Measurements from ENCODE around the gene KCNK18. TPM values are rescaled to one million over a fixed set of nuclear protein-coding genes. Genes with fewer than 3 reads are reported as not detected.

Gene KCNK18
- total RNA-seq = not detected in 2 replicates

GRCh38 chr10:117197189-117197588 lies at the start of gene KCNK18:
TSS of gene KCNK18 (plus strand) at chr10:117197489. CDS start at chr10:117197489, 0 bp downstream.

DNA sequence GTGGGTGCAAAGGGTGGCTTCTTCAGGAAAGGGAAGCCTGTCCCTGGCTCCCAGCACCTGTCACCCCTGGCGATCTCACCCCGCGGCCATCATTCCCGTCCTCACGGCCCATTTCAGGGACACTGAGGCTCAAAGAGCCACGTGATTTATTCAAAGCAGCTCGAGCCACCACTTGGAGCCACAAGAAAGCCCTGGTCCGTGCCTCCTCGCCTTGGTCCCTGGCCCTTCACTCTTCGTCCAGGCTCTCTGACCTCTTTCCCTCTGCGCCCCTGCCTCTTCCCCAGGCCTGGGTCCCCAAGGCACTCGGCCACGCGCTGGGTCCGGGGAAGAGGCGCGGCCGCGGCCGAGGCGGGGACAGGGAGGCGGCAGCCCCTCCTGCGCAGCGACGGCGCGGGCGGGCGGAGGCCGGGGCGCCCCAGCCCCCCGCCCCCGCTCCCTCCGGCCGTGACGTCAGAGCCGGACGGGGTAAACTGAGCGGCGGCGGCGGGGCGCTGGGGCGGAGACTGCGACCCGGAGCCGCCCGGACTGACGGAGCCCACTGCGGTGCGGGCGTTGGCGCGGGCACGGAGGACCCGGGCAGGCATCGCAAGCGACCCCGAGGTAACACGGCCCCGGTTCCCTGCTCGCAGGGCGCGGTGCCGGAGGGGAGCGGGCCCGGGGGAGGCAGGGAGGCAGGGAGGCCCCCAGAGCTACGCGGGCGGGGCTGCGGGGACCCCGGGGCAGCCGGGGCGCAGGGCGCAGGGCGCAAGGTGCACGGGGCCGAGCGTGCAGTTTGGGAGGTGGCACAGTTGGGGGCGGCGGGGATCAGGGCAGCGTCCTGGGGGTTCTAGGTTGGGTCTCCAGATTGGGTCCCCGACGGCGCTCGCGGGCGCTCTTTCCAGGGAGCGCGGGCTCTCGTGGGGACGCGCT lies 43.6 kb downstream of the KCNK18 start, which contains the start of gene SLC18A2:
TSS of gene SLC18A2 (plus strand) at position 494 of the 909 bp plus-strand sequence. CDS start 580 bp downstream, outside the sequence.

Small RNA genes lying within 50 kb of the gene (small RNA-seq; reads per million reads assigned to genes)
- gene MIR3663 = not detected

Other genes with a start within 250 kb of the KCNK18 start
- 0.37 and 0.39 TPM in 2 replicates for gene SHTN1, start 192.3 kb upstream of the KCNK18 start, total RNA-seq
- gene VAX1, start 59.2 kb upstream of the KCNK18 start, total RNA-seq = not detected in 2 replicates
- gene SLC18A2, start 43.6 kb downstream of the KCNK18 start, total RNA-seq = not detected in 2 replicates
- gene PDZD8, start 178.0 kb downstream of the KCNK18 start, total RNA-seq = 25.4 and 45.7 TPM in 2 replicates